Breast epithelium (tissue), 3 donors: ENCODE data around the gene STXBP1.

Experiments used
- CTCF ChIP-seq, 3 donors: fragments of 450-650 bp; IDR thresholded peaks; one replicate each; pipeline ENCODE4 v1.5.1; 2016 to 2017; ENCODE audit warnings: antibody characterized with exemption in 3 of 3, mild to moderate bottlenecking in 3 of 3, moderate library complexity in 3 of 3
- POLR2A ChIP-seq: fragments of 450-650 bp; IDR thresholded peaks from one replicate; pipeline ENCODE4 v1.6.1; 2016; ENCODE audit warnings: antibody characterized with exemption, mild to moderate bottlenecking, moderate library complexity

GRCh38 chr9:127739614-127740330, 127.7 kb downstream of the STXBP1 start:
- TF ChIP-seq CTCF (IDR thresholded peaks at IDR 0.05), result no peak
- TF ChIP-seq POLR2A, result no peak
